Frontal cortex (tissue), 4 donors: ENCODE measurements around the gene F11R. TPM values are rescaled to one million over a fixed set of nuclear protein-coding genes. Genes with fewer than 3 reads are reported as not detected.
"Not testable (repeated sequence)": the region's sequence is repeated elsewhere in the genome, so short reads cannot be mapped to it uniquely, and the experiment has no call there.

ENCODE experiments used
- DNase-seq, 2 donors: peaks; one replicate each; pipeline ENCODE4 v3.0.0; 2012; ENCODE audit warnings: low spot score in 2 of 2
- FAIRE-seq: peaks from 2 replicates; lab custom pipeline; 2012; peaks lifted over from hg19 to GRCh38; lab: Jason Lieb, UNC
- total RNA-seq: library from RNA; depleted of rRNA; stranded (reverse); fragments of >200 nt; gene quantifications from one replicate; pipeline ENCODE4 v1.2.3, GENCODE V29; 2014
- donor health status: control.
- donor health status: control.
- donor health status: control.

The F11R gene
- total RNA-seq, 1 donor from 2014 or later, result 9.4 TPM

DNA sequence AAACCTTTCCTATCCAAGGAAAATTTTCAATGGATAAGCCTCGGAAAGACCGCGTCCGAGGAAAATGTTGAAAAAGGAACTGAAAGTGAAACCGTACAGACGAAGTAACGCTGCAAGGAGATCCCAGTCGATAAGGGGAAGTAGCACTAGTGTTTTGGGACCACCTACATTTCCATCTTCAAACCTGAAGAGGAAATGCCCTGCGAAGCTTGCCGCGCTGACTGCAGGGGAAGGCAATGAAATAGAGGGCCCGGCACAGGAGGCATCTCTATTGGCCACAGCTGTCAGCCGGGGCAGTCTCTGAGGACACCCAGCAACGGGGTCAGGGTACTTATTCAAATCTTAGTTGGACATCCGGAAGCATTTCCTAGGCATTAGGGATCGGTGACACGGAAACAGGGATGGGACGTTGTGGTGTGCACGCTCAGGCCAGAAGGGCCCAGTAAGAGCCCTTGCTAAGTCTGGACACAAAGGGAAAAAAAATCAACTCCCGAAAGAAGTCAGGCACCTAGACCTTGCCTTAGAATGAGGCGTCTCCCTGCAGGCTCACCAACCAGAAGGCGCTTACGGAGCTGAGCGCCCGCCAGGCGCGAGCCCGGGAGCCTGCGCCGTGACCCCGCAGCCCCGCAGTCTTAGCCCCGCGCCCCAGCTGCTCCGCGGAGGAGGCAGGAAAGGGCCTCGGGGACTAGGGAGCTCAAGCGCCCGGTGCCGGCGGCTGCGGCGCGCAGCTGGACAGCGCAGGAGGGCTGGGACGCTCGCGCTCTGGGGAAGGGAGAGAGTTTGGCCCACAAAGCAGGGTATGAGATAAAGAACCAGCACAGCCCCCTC is 24.2 kb upstream of the F11R start:
- peak; percentile 62 to 64 for DNase-seq
- no peak for FAIRE-seq

DNA sequence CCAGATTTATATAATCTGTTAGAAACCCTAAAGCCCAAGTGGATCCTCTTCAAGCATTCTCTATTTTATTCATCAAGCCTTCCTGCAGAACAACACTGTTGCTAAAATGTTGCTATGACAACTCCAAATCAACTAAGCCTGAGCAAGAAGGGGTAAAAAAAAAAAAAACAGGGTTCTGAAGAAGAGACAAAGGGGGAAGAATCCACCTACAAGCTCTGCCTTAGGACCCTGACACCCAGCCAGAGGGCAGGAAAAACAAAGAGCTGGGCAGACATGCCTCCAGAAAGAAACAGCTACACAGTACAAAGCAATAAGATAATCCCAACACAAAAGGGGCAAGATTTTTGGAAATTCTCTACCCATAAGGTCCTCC is 23.6 kb upstream of the F11R start:
- DNase-seq (no peak), FAIRE-seq (no peak)

- FAIRE-seq (no peak), DNase-seq (no peak)
These were observed 18.6 kb upstream of the F11R start for GRCh38 chr1:161039546-161039945.

DNA sequence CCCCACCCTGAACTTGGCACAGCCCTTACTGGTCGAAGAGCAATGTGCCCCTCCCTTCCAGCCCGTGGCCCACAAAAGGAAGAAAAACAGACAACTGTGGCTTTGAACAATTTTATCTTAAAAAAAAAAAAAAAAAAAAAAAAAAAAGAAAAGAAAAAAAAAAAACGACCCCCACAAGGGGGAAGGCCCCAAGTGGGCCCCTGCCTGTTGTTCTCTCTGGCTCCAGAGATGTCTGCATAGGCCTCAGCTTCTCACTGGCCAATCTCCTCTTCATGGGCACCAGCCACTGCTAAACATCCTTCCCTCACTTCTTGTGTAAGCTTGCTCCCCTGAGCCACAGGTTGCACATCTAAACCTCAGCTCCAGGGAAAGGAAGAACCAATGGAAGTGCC is 18.2 kb upstream of the F11R start:
- FAIRE-seq, result no peak
- no peak for DNase-seq

- FAIRE-seq (no peak), DNase-seq (peak in 1 of 2 donors; percentile 55)
These were observed 17.7 kb upstream of the F11R start, which contains the start of gene TSTD1 for GRCh38 chr1:161038523-161039153. Gene TSTD1 (minus strand): TSS chr1:161038964. CDS start chr1:161038889, 75 bp downstream.

DNA sequence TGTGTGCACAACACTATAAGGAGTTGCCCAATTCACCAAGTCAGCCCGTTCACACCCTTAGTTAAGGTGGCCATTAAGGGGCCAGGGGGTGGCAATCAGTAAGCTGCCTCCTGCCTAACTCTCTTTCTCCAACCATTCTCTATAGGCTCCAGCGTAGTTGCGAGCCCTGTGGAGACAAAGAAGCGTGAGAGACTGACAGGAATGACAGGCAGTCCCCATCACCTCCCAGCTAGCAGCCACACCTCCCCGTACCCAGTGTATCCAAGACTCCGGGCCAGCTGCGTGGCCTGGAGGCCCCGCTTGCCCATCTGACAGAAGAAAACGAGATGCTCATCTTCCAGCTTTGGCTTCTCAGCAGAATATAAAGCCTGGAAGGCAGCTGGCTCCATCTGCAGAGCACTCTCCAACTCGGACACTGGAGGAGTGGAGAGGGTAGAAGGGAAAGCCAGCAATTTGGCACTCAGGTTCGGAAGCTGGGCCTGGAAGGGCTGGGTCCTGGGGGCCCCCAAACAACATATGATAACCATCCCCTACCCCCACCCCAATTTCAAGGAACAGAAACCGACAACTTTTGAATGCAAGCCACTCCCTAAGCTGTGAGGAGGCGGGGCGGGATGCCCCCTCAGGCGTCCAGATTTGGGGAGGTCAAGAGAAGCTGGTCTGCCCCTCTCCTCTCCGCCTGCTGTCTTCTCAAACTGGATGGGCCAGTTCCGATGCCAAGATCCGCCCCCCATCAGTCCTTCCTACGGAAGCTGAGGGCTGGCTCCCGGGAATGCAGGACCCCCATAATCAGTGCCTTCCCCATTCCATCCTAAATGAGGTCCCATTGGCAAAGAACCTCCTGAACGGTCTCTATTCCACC is 16.9 kb upstream of the F11R start:
- FAIRE-seq (no peak), DNase-seq (no peak)

DNA sequence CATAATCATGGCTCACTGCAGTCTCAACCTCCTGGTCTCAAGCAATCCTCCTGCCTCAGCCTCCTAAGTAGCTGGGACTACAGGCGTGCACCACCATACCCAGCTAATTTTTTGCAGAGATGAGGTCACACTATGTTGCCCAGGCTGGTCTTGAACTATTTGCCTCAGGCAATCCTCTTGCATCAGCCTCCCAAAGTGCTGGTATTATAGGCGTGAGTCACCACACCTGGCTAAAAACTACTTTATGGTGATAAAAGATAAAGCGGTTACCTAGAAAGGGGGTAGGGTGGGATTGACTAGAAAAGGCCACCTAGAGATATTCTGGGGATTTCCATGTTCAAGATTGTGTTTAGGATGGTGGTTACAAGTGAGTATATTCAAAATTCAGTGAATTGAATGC is 12.8 kb upstream of the F11R start:
- DNase-seq (no peak), FAIRE-seq (no peak)

DNA sequence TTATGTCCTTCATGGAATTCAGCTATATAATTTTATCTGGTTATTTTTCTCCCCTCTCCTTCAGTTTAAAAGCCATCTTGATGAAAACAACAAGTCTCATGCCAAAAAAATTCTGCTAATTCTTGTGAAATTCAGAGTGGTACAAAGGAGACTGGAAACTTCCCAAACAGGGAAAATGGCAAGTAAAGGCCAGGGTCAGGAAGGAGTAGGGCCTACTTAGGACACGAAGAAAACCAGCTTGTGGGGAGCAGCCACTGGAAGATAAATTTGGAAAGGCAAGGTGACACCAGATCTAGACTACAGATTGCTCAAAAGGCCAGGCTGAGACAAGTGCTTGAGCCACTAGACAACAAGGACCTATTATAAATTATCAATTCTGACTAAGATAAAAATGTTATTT is 11.5 kb upstream of the F11R start:
- FAIRE-seq, result no peak

DNA sequence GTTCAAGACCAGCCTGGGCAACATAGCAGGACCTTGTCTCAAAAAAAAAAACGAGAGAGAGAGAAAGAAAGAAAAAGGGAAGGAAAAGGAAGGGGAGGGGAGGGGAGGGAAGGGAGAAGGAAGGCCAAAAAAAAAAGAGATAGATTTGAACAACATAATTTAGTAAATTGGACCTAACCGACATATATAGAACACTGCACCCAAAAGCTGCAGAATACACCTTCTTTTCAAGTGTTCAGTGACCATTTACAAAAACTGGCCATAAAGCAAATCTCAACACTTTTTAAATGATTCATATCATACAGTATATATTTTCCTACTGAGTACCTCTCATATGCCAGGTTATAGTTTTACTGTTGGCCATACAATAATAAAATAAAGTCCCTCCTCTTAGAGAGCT is 10.9 kb upstream of the F11R start:
- DNase-seq (no peak), FAIRE-seq (no peak)

More for the DNA sequence above, 11.5 kb upstream of the F11R start:
- no peak for DNase-seq

- FAIRE-seq, result not testable (repeated sequence)
These were observed 8.5 kb upstream of the F11R start for GRCh38 chr1:161029466-161029865.

DNA sequence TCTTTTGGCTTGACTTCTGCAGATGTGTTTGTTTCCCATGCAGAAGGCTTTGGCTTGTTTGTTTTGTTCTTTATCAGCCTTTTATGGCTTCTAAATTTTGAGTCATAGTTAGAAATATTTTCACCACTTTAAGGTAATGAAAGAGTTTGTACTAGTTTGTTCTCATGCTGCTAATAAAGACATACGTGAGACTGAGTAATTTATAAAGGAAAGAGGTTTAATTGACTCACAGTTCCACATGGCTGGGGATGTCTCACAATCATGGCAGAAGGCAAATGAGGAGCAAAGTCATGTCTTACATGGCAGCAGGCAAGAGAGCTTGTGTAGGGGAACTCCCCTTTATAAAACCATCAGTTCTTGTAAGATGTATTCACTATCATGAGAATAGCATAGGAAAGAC is 6.0 kb upstream of the F11R start:
- DNase-seq, FAIRE-seq: not testable (repeated sequence)

More at GRCh38 chr1:161029466-161029865, 8.5 kb upstream of the F11R start:
- DNase-seq, result not testable (repeated sequence)

GRCh38 chr1:161022432-161022831 is 1.5 kb upstream of the F11R start:
- FAIRE-seq, DNase-seq: not testable (repeated sequence)

DNA sequence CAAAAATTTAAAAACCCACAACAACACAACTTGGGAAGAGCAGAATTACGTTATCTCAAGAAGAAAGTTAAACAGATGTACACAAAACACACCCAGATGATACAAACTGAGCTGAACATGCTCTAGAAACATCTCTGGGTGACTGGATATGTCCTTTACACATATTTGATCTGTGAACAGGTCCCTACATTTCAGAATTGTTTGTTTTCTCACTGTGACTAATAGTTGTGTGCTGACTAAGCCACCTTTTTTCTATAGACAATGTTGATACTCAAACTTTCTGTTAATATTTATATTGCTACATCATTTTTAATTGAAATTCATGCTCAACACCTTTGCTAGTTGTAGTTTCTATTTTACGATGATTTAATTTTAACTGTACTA is 1.0 kb upstream of the F11R start:
- no peak for FAIRE-seq

GRCh38 chr1:161021165-161021969 is 415 bp upstream of the F11R start:
- peak; percentile 51 to 80 for DNase-seq
- FAIRE-seq, result no peak

More for the DNA sequence above, 1.0 kb upstream of the F11R start:
- no peak for DNase-seq

GRCh38 chr1:161019751-161020495 is 1.0 kb downstream of the F11R start:
- FAIRE-seq (no peak), DNase-seq (no peak)

- FAIRE-seq, DNase-seq: not testable (repeated sequence)
These were observed 1.8 kb downstream of the F11R start for GRCh38 chr1:161019111-161019660.

DNA sequence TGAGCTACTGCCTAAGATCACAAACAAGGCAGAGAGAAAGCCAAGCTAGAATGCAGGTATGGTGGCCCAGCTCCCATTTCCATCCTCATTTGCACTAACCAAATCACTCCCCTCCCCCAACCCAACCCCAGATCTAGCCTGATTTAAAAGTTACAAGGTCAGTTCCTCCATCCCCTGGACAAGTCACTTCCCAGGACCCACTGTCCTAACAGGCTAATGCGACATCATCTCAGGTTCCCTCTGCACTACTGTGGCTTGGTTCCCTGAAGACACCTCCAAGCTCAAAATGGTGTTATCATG is 2.4 kb downstream of the F11R start:
- no peak for DNase-seq
- FAIRE-seq, result no peak

DNA sequence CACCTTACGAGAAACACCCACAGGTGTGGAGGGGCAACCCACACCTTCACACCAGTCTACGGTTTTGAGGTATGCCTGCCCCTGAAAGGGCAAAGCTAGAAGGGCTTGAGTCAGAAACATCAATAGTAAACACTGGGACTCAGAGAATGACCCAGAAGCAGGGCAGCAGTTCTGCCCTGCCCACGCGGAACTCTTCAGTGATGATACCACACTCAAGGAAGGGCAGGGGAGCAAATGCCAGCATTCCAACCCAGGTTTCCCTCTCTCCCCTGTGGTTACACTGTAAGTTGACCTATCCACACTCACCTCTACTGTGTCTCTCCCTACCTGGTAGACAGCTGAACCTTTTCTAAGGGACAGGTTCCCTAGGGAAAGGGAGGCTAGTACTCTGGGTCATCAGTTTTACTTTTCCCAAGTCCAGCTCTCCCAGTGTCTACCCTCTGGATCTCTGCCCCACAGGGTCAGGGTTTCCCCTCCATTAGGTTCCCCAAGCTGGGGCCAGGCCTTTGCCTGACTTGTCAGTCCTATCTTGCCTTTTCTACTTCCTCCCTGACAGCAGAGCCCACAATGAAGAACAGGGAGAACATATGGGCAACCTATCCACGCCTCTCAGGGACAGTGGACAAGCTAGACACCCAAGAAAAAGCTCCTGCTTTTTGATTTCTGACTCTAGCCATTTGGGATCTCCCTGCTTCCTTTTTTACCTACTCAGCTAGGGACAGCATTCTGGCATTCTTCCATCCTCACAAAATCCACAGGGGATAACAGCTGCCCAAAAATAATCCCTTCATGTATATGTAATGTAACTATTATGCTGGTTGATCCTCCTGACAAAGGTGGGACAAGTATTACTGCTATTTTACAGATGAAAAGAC is 3.0 kb downstream of the F11R start:
- FAIRE-seq, result no peak
- no peak for DNase-seq
